IMR-90 (cell line): ENCODE data around the gene PLEKHO2. TPM values are rescaled to one million over a fixed set of nuclear protein-coding genes. Genes with fewer than 3 reads are reported as not detected.

Source experiments
- ATAC-seq: fragments of 200-7000 bp; cut with Tn5 transposase; 2 replicates; pipeline ENCODE4 v1.9.1; 2020; ENCODE audit warnings: low read depth, mild to moderate bottlenecking, moderate library complexity
- BruUV-seq: library from RNA; stranded (reverse); fragments of 400-500 nt; replicated peaks from 2 replicates; lab custom pipeline; 2021; lab: Mats Ljungman, UMichigan
- CTCF ChIA-PET: fragments of 300-600 bp; formaldehyde crosslinking; extraction: SDS; loops from one replicate; lab custom pipeline; 2021; ENCODE audit warnings: antibody characterized with exemption; lab: Yijun Ruan, JAX
- POLR2A ChIA-PET: fragments of 300-600 bp; sonication (Branson Sonifier 250); formaldehyde crosslinking; loops from one replicate; lab custom pipeline; 2022; ENCODE audit warnings: antibody characterized with exemption; ENCODE audit not compliant: unreplicated experiment; lab: Charles Lee
- DNase-seq: peaks from one replicate; pipeline ENCODE4 v3.0.0; 2013
- H2AFZ ChIP-seq: replicated peaks from 2 replicates; pipeline ENCODE3; 2013; ENCODE audit warnings: low read length, mild to moderate bottlenecking; ENCODE audit not compliant: poor library complexity
- H2AK5ac ChIP-seq: 2 replicates; pipeline ENCODE4 v1.6.1; 2013; ENCODE audit warnings: low read depth, low read length, inconsistent platforms
- H2AK9ac ChIP-seq: replicated peaks from 2 replicates; pipeline ENCODE3; 2013; ENCODE audit warnings: mild to moderate bottlenecking, low read depth, low read length, moderate library complexity; ENCODE audit not compliant: poor library complexity
- H2BK120ac ChIP-seq: 2 replicates; pipeline ENCODE4 v1.6.1; 2013; ENCODE audit warnings: low read depth, low read length, inconsistent platforms
- H2BK15ac ChIP-seq: 3 replicates; pipeline ENCODE4 v1.6.1; 2013; ENCODE audit warnings: low read depth, low read length, inconsistent platforms
- H2BK20ac ChIP-seq: 2 replicates; pipeline ENCODE4 v1.6.1; 2013; ENCODE audit warnings: low read depth, mild to moderate bottlenecking, inconsistent platforms, low read length, moderate library complexity
- H2BK5ac ChIP-seq: 2 replicates; pipeline ENCODE4 v1.6.1; 2013; ENCODE audit warnings: mild to moderate bottlenecking, low read depth, low read length, inconsistent platforms; ENCODE audit not compliant: poor library complexity, severe bottlenecking
- H3K14ac ChIP-seq: replicated peaks from 2 replicates; pipeline ENCODE4 v1.6.1; 2013; ENCODE audit warnings: low read depth, low read length, inconsistent platforms
- H3K18ac ChIP-seq: 2 replicates; pipeline ENCODE4 v1.6.1; 2013; ENCODE audit warnings: low read depth, low read length, control low read depth
- H3K23ac ChIP-seq: 2 replicates; pipeline ENCODE4 v1.6.1; 2013; ENCODE audit warnings: low read depth, low read length, inconsistent platforms
- H3K27ac ChIP-seq: 2 replicates; pipeline ENCODE4 v1.5.1; 2013; ENCODE audit warnings: mild to moderate bottlenecking, control low read depth, low read length; ENCODE audit not compliant: insufficient read depth
- H3K27me3 ChIP-seq: 2 replicates; pipeline ENCODE4 v1.6.1; 2013; ENCODE audit warnings: low read length; ENCODE audit not compliant: control insufficient read depth, insufficient read depth
- H3K36me3 ChIP-seq: 2 replicates; pipeline ENCODE4 v1.6.1; 2013; ENCODE audit warnings: low read length, mixed read lengths; ENCODE audit not compliant: control insufficient read depth, insufficient read depth
- H3K4ac ChIP-seq: 2 replicates; pipeline ENCODE4 v1.6.1; 2013; ENCODE audit warnings: low read depth, low read length, inconsistent platforms
- H3K4me1 ChIP-seq: 2 replicates; pipeline ENCODE4 v1.6.1; 2013; ENCODE audit warnings: low read length, mixed read lengths; ENCODE audit not compliant: control insufficient read depth, insufficient read depth
- H3K4me2 ChIP-seq: 2 replicates; pipeline ENCODE4 v1.6.1; 2013; ENCODE audit warnings: low read depth, mild to moderate bottlenecking, control low read depth, low read length, moderate library complexity
- H3K4me3 ChIP-seq: 2 replicates; pipeline ENCODE4 v1.5.1; 2013; ENCODE audit warnings: low read depth, mild to moderate bottlenecking, control low read depth, low read length, moderate library complexity; ENCODE audit not compliant: insufficient read depth
- H3K56ac ChIP-seq: 2 replicates; pipeline ENCODE4 v1.6.1; 2013; ENCODE audit warnings: low read length, inconsistent platforms; ENCODE audit not compliant: insufficient read depth; ENCODE audit errors: extremely low read depth
- H3K79me1 ChIP-seq, 2 experiments: 2 replicates each; pipeline ENCODE4 v1.6.1; 2013; ENCODE audit warnings: low read length in 2 of 2, inconsistent platforms in 1 of 2, low read depth in 1 of 2
- H3K9ac ChIP-seq: 2 replicates; pipeline ENCODE4 v1.6.1; 2013; ENCODE audit warnings: low read depth, low read length, control low read depth
- H3K9me1 ChIP-seq: 2 replicates; pipeline ENCODE4 v1.6.1; 2013; ENCODE audit warnings: low read length, inconsistent platforms; ENCODE audit not compliant: insufficient read depth
- H3K9me3 ChIP-seq: 2 replicates; pipeline ENCODE4 v1.6.1; 2013; ENCODE audit warnings: low read length; ENCODE audit not compliant: control insufficient read depth, insufficient read depth
- H4K20me1 ChIP-seq: 2 replicates; pipeline ENCODE4 v1.6.1; 2013; ENCODE audit warnings: low read length, inconsistent platforms; ENCODE audit not compliant: insufficient read depth
- H4K5ac ChIP-seq: 2 replicates; pipeline ENCODE4 v1.6.1; 2013; ENCODE audit warnings: mild to moderate bottlenecking, low read depth, low read length, control low read depth
- H4K8ac ChIP-seq, 2 experiments: 2 replicates each; pipeline ENCODE4 v1.6.1; 2013; ENCODE audit warnings: low read depth in 2 of 2, low read length in 2 of 2, control low read depth in 1 of 2, inconsistent platforms in 1 of 2
- H4K91ac ChIP-seq: 2 replicates; pipeline ENCODE4 v1.6.1; 2013; ENCODE audit warnings: low read depth, low read length, inconsistent platforms; ENCODE audit not compliant: insufficient read depth
- CEBPB ChIP-seq: IDR thresholded peaks from 2 replicates; pipeline ENCODE4 v1.6.1; 2012; ENCODE audit warnings: low read depth, low read length, improper control_type of control experiment
- CHD1 ChIP-seq: IDR thresholded peaks from 2 replicates; pipeline ENCODE4 v1.6.1; 2012; ENCODE audit warnings: low read depth, low read length, improper control_type of control experiment
- FOS ChIP-seq: fragments of 150-350 bp; IDR thresholded peaks from 2 replicates; pipeline ENCODE4 v1.6.1; 2016; ENCODE audit warnings: low read depth, low read length
- MAZ ChIP-seq: IDR thresholded peaks from 2 replicates; pipeline ENCODE4 v1.6.1; 2012; ENCODE audit warnings: low read depth, mild to moderate bottlenecking, low read length, improper control_type of control experiment, moderate library complexity, borderline replicate concordance
- POLR2A ChIP-seq: IDR thresholded peaks from 2 replicates; pipeline ENCODE4 v1.6.1; 2012; ENCODE audit warnings: mild to moderate bottlenecking, low read depth, low read length
- RAD21 ChIP-seq: IDR thresholded peaks from 2 replicates; pipeline ENCODE4 v1.6.1; 2012; ENCODE audit warnings: low read length, improper control_type of control experiment
- RCOR1 ChIP-seq: IDR thresholded peaks from 2 replicates; pipeline ENCODE4 v1.6.1; 2012; ENCODE audit warnings: mild to moderate bottlenecking, low read length, improper control_type of control experiment; ENCODE audit not compliant: insufficient replicate concordance
- SMC3 ChIP-seq: fragments of 150-350 bp; IDR thresholded peaks from 2 replicates; pipeline ENCODE4 v1.6.1; 2016; ENCODE audit warnings: low read depth, mild to moderate bottlenecking, antibody characterized with exemption, low read length, moderate library complexity
- WGBS, 2 experiments: methylation state at CpG; one replicate each; pipeline versions ENCODE4 v1.1.5 to v1.1.7; 2013; ENCODE audit warnings: missing lambda C conversion rate in 2 of 2; ENCODE audit not compliant: insufficient read length in 1 of 2; ENCODE audit errors: extremely low coverage in 2 of 2; 5-methylcytosine and 5-hydroxymethylcytosine counted together
- dilution Hi-C: fragments of 300-500 bp; cut with HindIII; formaldehyde crosslinking; loops from one replicate; pipeline ENCODE4 v1.14.3; 2018; ENCODE audit warnings: low sequenced_read_pairs; ENCODE audit not compliant: unreplicated experiment
- in situ Hi-C: fragments of 300-500 bp; cut with MboI; formaldehyde crosslinking; loops from 3 replicates; pipeline ENCODE4 v1.14.3; 2019; ENCODE audit warnings: low sequenced_read_pairs, inconsistent platforms, mixed read lengths
- intact Hi-C: fragments of 100-400 bp; cut with micrococcal nuclease; formaldehyde crosslinking; loops from 2 replicates; pipeline ENCODE4 v1.10.0; 2022
- polyA plus RNA-seq, 3 experiments: library from polyadenylated mRNA; depleted of rRNA; stranded (reverse); fragments of >200 nt; gene quantifications; 2 replicates each; pipeline ENCODE4 v1.2.3, GENCODE V29; 2012; ENCODE audit warnings: low replicate concordance in 1 of 3
- total RNA-seq: library from RNA; depleted of rRNA; stranded (reverse); fragments of >200 nt; gene quantifications from 2 replicates; pipeline ENCODE4 v1.2.3, GENCODE V29; 2012
- TF ChIP-seq, protein P1 (sequence below): conservative IDR thresholded peaks from 2 replicates; pipeline ENCODE4 v1.5.1; 2012; ENCODE audit warnings: mild to moderate bottlenecking, low read depth, low read length, improper control_type of control experiment
- TF ChIP-seq, protein P2 (sequence below): fragments of 150-350 bp; IDR thresholded peaks from 2 replicates; pipeline ENCODE4 v1.6.1; 2017; ENCODE audit warnings: mild to moderate bottlenecking, antibody characterized with exemption, low read length, low read depth
- TF ChIP-seq, protein P3 (sequence below): fragments of 150-350 bp; IDR thresholded peaks from 2 replicates; pipeline ENCODE4 v1.6.1; 2016; ENCODE audit warnings: low read depth, mild to moderate bottlenecking, low read length, moderate library complexity, borderline replicate concordance

Gene PLEKHO2
- total and polyA plus RNA-seq, 2 of the 4 experiments (the other 2 are of a cell fraction), result 19.0 to 22.5 TPM

DNA sequence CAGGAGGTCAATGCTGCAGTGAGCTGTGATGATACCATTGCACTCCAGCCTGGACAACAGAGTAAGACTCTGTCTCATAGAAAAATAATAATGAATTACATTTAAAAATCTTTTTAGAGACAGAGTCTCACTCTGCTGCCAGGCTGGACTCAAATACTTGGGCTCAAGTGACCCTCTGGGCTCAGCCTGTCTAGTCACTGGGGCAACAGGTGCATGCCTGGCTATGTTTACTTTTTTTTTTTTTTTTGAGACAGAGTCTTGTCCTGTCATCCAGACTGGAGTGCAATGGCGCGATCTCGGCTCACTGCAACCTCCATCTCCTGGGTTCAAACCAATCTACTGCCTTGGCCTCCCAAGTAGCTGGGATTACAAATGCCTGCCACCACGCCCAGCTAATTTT, 8.0 kb upstream of the PLEKHO2 start:
- Histone ChIP-seq H4K91ac (no peak overlapping the region), H3K56ac (no peak overlapping the region), H2BK15ac (no peak overlapping the region), H4K5ac (no peak overlapping the region), H2BK120ac (no peak overlapping the region), H3K9ac (no peak overlapping the region), H3K4me2 (no peak overlapping the region), H3K36me3 (no peaks in the 10 kb centered on the region), H2BK5ac (no peak overlapping the region), H2AK5ac (no peak overlapping the region), H4K20me1 (no peaks in the 10 kb centered on the region), H3K18ac (no peak overlapping the region), H2AK9ac (no peak overlapping the region), H3K27ac (no peak overlapping the region), H3K23ac (no peak overlapping the region), H3K4me1 (peaks cover 3% of the 10 kb centered on the region; the same call in 1 of the 2 replicates), H3K4me3 (no peak overlapping the region), H4K8ac (no peak overlapping the region), H2BK20ac (no peak overlapping the region), H3K4ac (no peak overlapping the region), H3K9me3 (no peaks in the 10 kb centered on the region), H3K27me3 (no peaks in the 10 kb centered on the region), H2AFZ (no peak overlapping the region), H3K14ac (no peak overlapping the region), H3K9me1 (peaks cover 9% of the 10 kb centered on the region; the same call in 1 of the 2 replicates), H3K79me1 (peaks cover 0 to 7% of the 10 kb centered on the region in 2 experiments; a peak in 2 of 4 replicates)
- WGBS, 2 experiments, result no CpG with 5 or more reads among the region's 4 CpGs
- in situ Hi-C loops, result no loop called here
- intact Hi-C loops, result no loop called here
- ATAC-seq, result no peak
- no peak for TF ChIP-seq FOS
- no peak for TF ChIP-seq CHD1
- TF ChIP-seq, protein P1, sequence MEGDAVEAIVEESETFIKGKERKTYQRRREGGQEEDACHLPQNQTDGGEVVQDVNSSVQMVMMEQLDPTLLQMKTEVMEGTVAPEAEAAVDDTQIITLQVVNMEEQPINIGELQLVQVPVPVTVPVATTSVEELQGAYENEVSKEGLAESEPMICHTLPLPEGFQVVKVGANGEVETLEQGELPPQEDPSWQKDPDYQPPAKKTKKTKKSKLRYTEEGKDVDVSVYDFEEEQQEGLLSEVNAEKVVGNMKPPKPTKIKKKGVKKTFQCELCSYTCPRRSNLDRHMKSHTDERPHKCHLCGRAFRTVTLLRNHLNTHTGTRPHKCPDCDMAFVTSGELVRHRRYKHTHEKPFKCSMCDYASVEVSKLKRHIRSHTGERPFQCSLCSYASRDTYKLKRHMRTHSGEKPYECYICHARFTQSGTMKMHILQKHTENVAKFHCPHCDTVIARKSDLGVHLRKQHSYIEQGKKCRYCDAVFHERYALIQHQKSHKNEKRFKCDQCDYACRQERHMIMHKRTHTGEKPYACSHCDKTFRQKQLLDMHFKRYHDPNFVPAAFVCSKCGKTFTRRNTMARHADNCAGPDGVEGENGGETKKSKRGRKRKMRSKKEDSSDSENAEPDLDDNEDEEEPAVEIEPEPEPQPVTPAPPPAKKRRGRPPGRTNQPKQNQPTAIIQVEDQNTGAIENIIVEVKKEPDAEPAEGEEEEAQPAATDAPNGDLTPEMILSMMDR, result no peak
- no peak for TF ChIP-seq CEBPB
- TF ChIP-seq SMC3, result no peak
- no peak for TF ChIP-seq POLR2A
- TF ChIP-seq MAZ, result no peak
- TF ChIP-seq, protein P2, sequence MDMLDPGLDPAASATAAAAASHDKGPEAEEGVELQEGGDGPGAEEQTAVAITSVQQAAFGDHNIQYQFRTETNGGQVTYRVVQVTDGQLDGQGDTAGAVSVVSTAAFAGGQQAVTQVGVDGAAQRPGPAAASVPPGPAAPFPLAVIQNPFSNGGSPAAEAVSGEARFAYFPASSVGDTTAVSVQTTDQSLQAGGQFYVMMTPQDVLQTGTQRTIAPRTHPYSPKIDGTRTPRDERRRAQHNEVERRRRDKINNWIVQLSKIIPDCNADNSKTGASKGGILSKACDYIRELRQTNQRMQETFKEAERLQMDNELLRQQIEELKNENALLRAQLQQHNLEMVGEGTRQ, result no peak
- TF ChIP-seq RAD21, result no peak
- no peak for TF ChIP-seq RCOR1
- TF ChIP-seq, protein P3, sequence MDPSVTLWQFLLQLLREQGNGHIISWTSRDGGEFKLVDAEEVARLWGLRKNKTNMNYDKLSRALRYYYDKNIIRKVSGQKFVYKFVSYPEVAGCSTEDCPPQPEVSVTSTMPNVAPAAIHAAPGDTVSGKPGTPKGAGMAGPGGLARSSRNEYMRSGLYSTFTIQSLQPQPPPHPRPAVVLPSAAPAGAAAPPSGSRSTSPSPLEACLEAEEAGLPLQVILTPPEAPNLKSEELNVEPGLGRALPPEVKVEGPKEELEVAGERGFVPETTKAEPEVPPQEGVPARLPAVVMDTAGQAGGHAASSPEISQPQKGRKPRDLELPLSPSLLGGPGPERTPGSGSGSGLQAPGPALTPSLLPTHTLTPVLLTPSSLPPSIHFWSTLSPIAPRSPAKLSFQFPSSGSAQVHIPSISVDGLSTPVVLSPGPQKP, result no peak
- dilution Hi-C loops, result no loop called here
- ChIA-PET CTCF (no interaction called here), POLR2A (no interaction called here)
- DNase-seq, result no peak
- BruUV-seq, result no TSS peak
